ENCODE measurements around the gene EIPR1. TPM values are rescaled to one million over a fixed set of nuclear protein-coding genes. Genes with fewer than 3 reads are reported as not detected.

EIPR1 gene
- total and polyA plus RNA-seq, 2 donors (not counting 3 experiments of a cell fraction or from before 2014, with no cell fraction given): 30.8 to 57.3 TPM

- Histone ChIP-seq H3K4me2 (ENCODE audit: insufficient read depth, low read length) (no peak overlapping the region), H3K27ac (ENCODE audit: insufficient read depth, low read depth, low read length) (no peak overlapping the region), H3K36me3 (ENCODE audit: control insufficient read depth in 2 of 2, extremely low read depth in 1 of 2, insufficient read depth in 2 of 2, low read length in 2 of 2) (peaks cover 0 to 21% of the 10 kb centered on the region in 2 experiments), H3K9me3 (replicated peaks; ENCODE audit: control insufficient read depth, insufficient read depth, low read length) (no peaks in the 10 kb centered on the region), H3K4me1 (ENCODE audit: control insufficient read depth, extremely low read depth, insufficient read depth, low read length) (no peaks in the 10 kb centered on the region), H3K27me3 (ENCODE audit: control insufficient read depth in 2 of 2, insufficient read depth in 2 of 2, low read length in 2 of 2) (no peaks in the 10 kb centered on the region), H3K9ac (replicated peaks; ENCODE audit: extremely low read depth, insufficient read depth, low read length) (no peak overlapping the region), H4K20me1 (replicated peaks; ENCODE audit: control insufficient read depth, extremely low read depth, insufficient read depth, low read length) (no peaks in the 10 kb centered on the region), H3K9me1 (replicated peaks; ENCODE audit: control insufficient read depth, extremely low read depth, insufficient read depth, low read length) (no peaks in the 10 kb centered on the region), H3K79me2 (ENCODE audit: control insufficient read depth, insufficient read depth, low read length) (peaks cover 2% of the 10 kb centered on the region), H2AFZ (ENCODE audit: low read depth, low read length) (no peak overlapping the region), H3K4me3 (replicated peaks in 1 of 3; ENCODE audit: insufficient read depth in 1 of 3, low read depth in 1 of 3, low read length in 3 of 3) (no peak overlapping the region)
- TF ChIP-seq EZH2 (IDR thresholded peaks at IDR 0.05; ENCODE audit: borderline replicate concordance, low read depth, low read length, severe bottlenecking) (no peak), MYC (IDR thresholded peaks at IDR 0.05; ENCODE audit: low read depth, low read length) (no peak)
- BruUV-seq (replicated peaks): no TSS peak
- FAIRE-seq (no peak), DNase-seq (ENCODE audit: low read depth, low spot score) (no peak)
- intact Hi-C loops (cut with micrococcal nuclease): no loop called here
- ChIA-PET CTCF (no interaction called here), POLR2A (no interaction called here)
- dilution Hi-C loops (cut with MboI; ENCODE audit: extremely low pct_ligation_motif_present, low sequenced_read_pairs): no loop called here
Measured at GRCh38 chr2:3404349-3404894, 26.8 kb upstream of the EIPR1 start.

GRCh38 chr2:3403587-3404334, 26.1 kb upstream of the EIPR1 start:
- Histone ChIP-seq H3K4me3 (replicated peaks in 1 of 3; ENCODE audit: insufficient read depth in 1 of 3, low read depth in 1 of 3, low read length in 3 of 3) (no peak overlapping the region), H3K4me1 (ENCODE audit: control insufficient read depth, extremely low read depth, insufficient read depth, low read length) (no peaks in the 10 kb centered on the region), H4K20me1 (replicated peaks; ENCODE audit: control insufficient read depth, extremely low read depth, insufficient read depth, low read length) (no peaks in the 10 kb centered on the region), H3K27me3 (ENCODE audit: control insufficient read depth in 2 of 2, insufficient read depth in 2 of 2, low read length in 2 of 2) (no peaks in the 10 kb centered on the region), H2AFZ (ENCODE audit: low read depth, low read length) (no peak overlapping the region), H3K9me3 (replicated peaks; ENCODE audit: control insufficient read depth, insufficient read depth, low read length) (no peaks in the 10 kb centered on the region), H3K79me2 (ENCODE audit: control insufficient read depth, insufficient read depth, low read length) (peaks cover 2% of the 10 kb centered on the region), H3K27ac (ENCODE audit: insufficient read depth, low read depth, low read length) (no peak overlapping the region), H3K4me2 (ENCODE audit: insufficient read depth, low read length) (no peak overlapping the region), H3K9ac (replicated peaks; ENCODE audit: extremely low read depth, insufficient read depth, low read length) (no peak overlapping the region), H3K36me3 (ENCODE audit: control insufficient read depth in 2 of 2, extremely low read depth in 1 of 2, insufficient read depth in 2 of 2, low read length in 2 of 2) (peaks cover 0 to 21% of the 10 kb centered on the region in 2 experiments), H3K9me1 (replicated peaks; ENCODE audit: control insufficient read depth, extremely low read depth, insufficient read depth, low read length) (no peaks in the 10 kb centered on the region)
- CTCF ChIA-PET: no interaction called here
- intact Hi-C loops (cut with micrococcal nuclease) (no loop called here), dilution Hi-C loops (cut with MboI; ENCODE audit: extremely low pct_ligation_motif_present, low sequenced_read_pairs) (no loop called here)
- POLR2A ChIA-PET: no interaction called here
- TF ChIP-seq MYC (IDR thresholded peaks at IDR 0.05; ENCODE audit: low read depth, low read length) (no peak), GATA2 (IDR thresholded peaks at IDR 0.05; ENCODE audit: insufficient read depth, insufficient read length, low read depth, low read length) (no peak), JUN (IDR thresholded peaks at IDR 0.05; ENCODE audit: borderline replicate concordance, insufficient read depth, insufficient read length, low read depth) (no peak), POLR2AphosphoS5 (IDR thresholded peaks at IDR 0.05; ENCODE audit: insufficient read depth, low read depth, low read length) (no peak), EZH2 (IDR thresholded peaks at IDR 0.05; ENCODE audit: borderline replicate concordance, low read depth, low read length, severe bottlenecking) (no peak), MAX (IDR thresholded peaks at IDR 0.05; ENCODE audit: insufficient read depth, insufficient read length) (no peak), CTCF (IDR thresholded peaks at IDR 0.05; ENCODE audit: extremely low read depth in 1 of 2, insufficient read depth in 1 of 2, low read depth in 1 of 2, low read length in 2 of 2) (no peak)
- FAIRE-seq (no peak), DNase-seq (ENCODE audit: low read depth, low spot score) (no peak)
- BruUV-seq (replicated peaks): no TSS peak
